Measurements from ENCODE around the gene DNAJC9.

The DNAJC9 gene

DNA sequence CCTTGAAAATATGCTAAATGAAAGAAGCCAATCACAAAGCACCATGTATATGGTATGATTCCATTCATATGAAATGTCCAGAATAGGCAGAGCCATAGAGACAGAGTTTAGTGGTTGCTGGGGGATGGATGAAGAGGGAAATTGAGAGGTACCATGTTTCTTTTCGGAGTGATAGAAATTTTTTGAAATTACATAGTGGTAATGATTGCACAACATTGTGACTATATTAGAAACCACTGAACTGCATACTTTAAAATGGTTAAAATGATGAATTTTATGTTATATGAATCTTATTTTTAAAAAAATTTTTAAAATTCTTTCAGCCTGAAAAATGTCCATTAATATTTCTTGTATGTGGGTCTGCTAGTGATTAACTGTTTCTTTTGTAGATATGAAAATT is 26.1 kb downstream of the DNAJC9 start:
- ATAC-seq (replicated peaks) (no peak), DNase-seq (no peak)
- H3K4me1 Mint-ChIP-seq: peaks cover 0 to 3% of the 10 kb centered on the region in 2 donors
- H3K9me3 Mint-ChIP-seq: peaks cover 0 to 5% of the 10 kb centered on the region in 2 donors
- H3K4me3 Mint-ChIP-seq: no peak overlapping the region
- H3K27me3 Mint-ChIP-seq: no peaks in the 10 kb centered on the region
- H3K27ac Mint-ChIP-seq: no peak overlapping the region
- H3K36me3 Mint-ChIP-seq: peaks cover 27 to 50% of the 10 kb centered on the region in 2 donors

DNA sequence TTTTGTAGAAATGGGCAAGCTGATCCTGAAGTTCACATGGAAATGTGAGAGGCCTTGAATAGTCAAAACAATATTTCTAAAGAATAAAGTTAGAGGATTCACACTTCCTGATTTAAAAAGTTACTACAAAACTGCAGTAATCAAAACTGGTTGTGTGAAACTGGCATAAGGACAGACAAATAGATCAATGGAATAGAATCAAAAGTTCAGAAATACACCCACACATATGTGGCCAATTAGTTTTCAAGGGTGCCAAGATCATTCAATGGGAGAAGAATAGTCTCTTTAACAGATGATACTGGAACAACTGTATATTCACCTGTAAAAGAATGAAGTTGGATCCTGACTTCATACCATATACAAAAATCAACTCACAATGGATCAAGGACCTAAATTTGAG is 27.7 kb downstream of the DNAJC9 start:
- ATAC-seq (replicated peaks): no peak
- DNase-seq: no peak
- Mint-ChIP-seq H3K27ac (no peak overlapping the region), H3K27me3 (no peaks in the 10 kb centered on the region), H3K36me3 (peaks cover 36 to 64% of the 10 kb centered on the region in 2 donors), H3K4me1 (peaks cover 0 to 3% of the 10 kb centered on the region in 2 donors), H3K9me3 (peaks cover 0 to 8% of the 10 kb centered on the region in 2 donors), H3K4me3 (no peak overlapping the region)

DNA sequence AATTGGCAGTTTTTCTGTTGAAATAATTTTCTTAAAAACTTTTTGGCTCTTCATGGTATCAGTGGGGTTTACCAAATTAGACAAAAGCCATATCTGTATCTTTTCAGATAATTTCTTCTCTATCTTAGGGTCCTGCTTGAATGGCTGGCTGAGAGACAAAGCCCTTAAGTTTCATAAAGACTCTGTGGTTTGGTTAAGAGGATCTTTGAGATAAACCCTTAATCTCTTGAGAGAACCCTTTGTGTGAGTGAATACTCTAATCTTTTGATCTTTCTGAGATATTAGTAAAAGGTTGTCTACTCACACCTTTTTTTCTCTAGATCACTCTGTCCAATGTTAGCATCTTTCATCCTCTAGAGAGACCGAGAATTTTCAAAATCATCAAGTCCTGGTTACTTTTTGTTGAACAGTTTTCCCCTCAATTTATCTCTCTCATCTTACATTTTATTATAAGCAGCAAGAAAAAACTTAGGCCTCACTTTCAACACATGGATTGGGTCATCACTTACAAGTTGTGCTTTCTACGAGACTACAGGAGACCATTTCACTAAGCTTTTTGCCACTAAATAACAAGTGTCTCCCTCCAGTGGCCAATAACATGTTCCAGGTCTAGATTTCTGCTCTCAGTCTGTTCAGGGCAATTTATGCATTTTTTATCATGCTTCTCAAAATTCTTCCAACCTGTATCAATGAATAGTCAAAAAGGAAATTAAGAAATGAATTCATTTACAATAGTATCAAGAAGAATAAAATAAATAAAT is 28.4 kb downstream of the DNAJC9 start:
- ATAC-seq (replicated peaks) (no peak), DNase-seq (no peak)
- Mint-ChIP-seq H3K36me3 (peaks cover 41 to 72% of the 10 kb centered on the region in 2 donors), H3K9me3 (peaks cover 0 to 8% of the 10 kb centered on the region in 2 donors), H3K4me1 (peaks cover 0 to 3% of the 10 kb centered on the region in 2 donors), H3K27me3 (no peaks in the 10 kb centered on the region), H3K4me3 (no peak overlapping the region), H3K27ac (no peak overlapping the region)

DNA sequence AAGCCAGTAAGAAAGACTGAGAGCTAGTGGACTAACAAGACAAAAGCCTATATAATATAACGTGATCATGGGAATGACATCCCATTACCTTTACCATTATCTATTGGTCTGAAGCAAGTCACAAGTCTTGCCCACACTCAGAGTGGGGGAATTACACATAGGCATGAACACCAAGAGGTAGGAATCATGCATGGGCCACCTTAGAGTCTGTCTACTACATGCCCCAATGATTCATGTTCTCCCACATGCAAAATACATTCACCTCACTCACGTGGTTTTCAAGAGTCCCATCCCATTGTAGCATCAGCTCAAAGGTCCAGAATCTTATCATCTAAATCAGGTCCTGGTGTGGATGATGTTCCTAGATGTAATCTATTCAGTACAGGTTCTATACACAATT is 29.4 kb downstream of the DNAJC9 start:
- H3K36me3 Mint-ChIP-seq: peaks cover 51 to 80% of the 10 kb centered on the region in 2 donors
- no peaks in the 10 kb centered on the region for H3K27me3 Mint-ChIP-seq
- ATAC-seq (replicated peaks) (no peak), DNase-seq (no peak)
- peaks cover 0 to 3% of the 10 kb centered on the region in 2 donors for H3K4me1 Mint-ChIP-seq
- H3K9me3 Mint-ChIP-seq: peaks cover 0 to 8% of the 10 kb centered on the region in 2 donors
- H3K27ac Mint-ChIP-seq: no peak overlapping the region
- H3K4me3 Mint-ChIP-seq: no peak overlapping the region

DNA sequence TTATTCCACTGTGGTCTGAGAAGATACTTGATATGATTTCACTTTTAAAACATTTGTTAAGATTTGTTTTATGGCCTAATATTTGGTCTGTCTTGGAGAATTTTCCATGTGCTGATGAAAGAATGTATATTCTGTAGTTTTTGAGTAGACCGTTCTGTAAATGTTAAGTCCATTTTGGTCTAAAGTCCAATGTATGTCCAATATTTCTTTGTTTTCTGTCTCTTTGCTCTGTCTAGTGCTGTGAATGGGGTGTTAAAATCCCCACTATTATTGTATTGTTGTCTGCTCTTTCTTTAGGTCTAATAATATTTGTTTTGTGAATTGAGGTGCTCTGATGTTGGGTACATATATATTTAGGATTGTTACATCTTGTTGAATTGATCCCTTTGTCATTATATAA is 31.3 kb downstream of the DNAJC9 start:
- no peak for ATAC-seq (replicated peaks)
- no peak overlapping the region for H3K27ac Mint-ChIP-seq

DNA sequence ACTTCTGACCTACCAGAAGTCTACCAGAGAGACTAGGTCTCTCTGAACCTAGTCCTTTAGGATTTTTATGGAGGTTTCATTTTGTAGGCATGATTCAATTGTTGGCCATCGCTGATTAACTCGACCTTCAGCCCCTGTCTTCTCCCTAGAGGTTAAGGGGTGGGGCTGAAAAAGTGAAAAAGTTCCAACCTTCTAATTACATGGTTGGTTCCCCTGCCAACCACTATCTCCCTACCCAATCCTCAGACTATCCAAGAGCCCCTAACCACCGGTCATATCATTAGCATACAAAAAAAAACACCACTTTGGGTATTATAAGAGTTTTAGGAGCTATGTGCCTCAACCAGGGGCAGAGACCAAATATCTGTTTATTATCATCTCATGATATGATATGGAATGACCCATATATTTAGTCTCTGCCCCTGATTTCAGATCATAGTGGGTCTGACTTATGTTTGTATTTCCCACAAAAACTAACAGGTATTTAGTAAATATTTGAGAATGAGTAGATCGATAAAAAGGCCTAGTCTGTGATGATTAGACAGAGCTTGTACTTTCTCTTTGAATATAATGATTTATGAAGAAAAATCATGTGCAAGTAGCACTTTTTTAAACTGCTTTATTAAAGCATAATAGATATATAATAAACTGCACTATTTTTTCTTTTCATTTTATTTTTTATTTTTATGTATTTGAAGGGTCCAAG is 35.8 kb downstream of the DNAJC9 start:
- Mint-ChIP-seq H3K4me3 (no peak overlapping the region), H3K27ac (no peak overlapping the region), H3K36me3 (peaks cover 41 to 51% of the 10 kb centered on the region in 2 donors), H3K9me3 (peaks cover 0 to 6% of the 10 kb centered on the region in 2 donors), H3K27me3 (no peaks in the 10 kb centered on the region), H3K4me1 (peaks cover 6 to 9% of the 10 kb centered on the region in 2 donors)
- peak; percentile 73 to 81 for ATAC-seq (replicated peaks)
- DNase-seq: peak; percentile 9

More for the DNA sequence above, 31.3 kb downstream of the DNAJC9 start:
- peaks cover 0 to 8% of the 10 kb centered on the region in 2 donors for H3K9me3 Mint-ChIP-seq
- peaks cover 46 to 72% of the 10 kb centered on the region in 2 donors for H3K36me3 Mint-ChIP-seq
- no peak overlapping the region for H3K4me3 Mint-ChIP-seq
- DNase-seq: no peak
- no peaks in the 10 kb centered on the region for H3K27me3 Mint-ChIP-seq
- H3K4me1 Mint-ChIP-seq: peaks cover 4 to 6% of the 10 kb centered on the region in 2 donors

DNA sequence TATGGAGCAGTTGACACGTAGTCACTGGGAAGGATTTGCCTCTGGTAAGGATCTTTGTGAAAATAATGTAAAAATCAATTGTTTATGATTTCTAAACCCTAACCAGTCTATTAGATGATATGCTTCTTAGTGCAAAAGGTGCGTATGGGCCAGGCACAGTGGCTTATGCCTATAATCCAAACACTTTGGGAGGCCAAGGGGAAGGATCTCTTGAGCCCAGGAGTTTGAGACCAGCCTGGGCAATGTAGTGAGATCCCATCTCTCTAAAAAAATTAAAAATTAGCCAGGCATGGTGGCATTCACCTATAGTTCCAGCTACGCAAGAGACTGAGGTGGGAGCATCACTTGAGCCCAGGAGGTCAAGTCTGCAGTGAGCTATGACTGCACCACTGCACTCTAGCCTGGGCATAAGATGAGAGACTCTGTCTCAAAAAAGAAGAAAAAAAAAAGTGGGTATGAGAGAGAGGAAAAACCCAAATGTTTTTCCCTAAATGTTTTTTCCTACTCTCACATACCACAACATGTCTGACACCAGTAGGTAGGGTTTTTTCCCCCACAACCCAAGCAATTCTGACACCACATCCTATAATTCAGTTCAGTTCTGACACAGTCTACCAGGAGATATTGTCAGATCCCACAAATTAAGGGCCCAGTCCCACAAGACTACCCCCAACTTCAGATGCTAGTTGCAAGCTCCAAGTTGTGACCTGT is 36.5 kb downstream of the DNAJC9 start:
- Mint-ChIP-seq H3K9me3 (peaks cover 4 to 7% of the 10 kb centered on the region in 2 donors), H3K27me3 (no peaks in the 10 kb centered on the region), H3K36me3 (peaks cover 40 to 51% of the 10 kb centered on the region in 2 donors), H3K4me1 (peaks cover 6 to 9% of the 10 kb centered on the region in 2 donors), H3K4me3 (no peak overlapping the region), H3K27ac (no peak overlapping the region)
- no peak for DNase-seq
- ATAC-seq (replicated peaks): peak; percentile 57 to 67

DNA sequence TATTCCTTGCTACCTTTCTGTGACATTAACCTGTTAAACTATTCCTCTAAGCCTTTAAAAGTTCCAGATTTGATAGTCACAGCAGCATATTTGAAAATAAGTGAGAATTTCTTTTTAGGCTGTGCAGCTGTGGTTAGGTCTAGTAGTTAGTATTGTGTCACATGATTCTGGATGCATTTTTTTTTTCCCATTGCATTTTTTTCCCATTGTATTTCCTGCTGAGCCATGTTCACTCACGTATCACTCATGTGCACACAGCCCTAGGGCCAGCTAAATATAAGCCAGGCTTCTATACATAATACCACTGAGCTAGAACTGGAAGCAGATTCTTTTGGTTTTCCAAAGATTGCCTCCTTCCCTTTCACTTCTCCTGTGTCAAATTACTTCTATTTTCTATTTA is 37.4 kb downstream of the DNAJC9 start:
- Mint-ChIP-seq H3K27me3 (no peaks in the 10 kb centered on the region), H3K9me3 (peaks cover 4 to 7% of the 10 kb centered on the region in 2 donors), H3K4me1 (peaks cover 6 to 9% of the 10 kb centered on the region in 2 donors), H3K36me3 (peaks cover 44 to 49% of the 10 kb centered on the region in 2 donors), H3K27ac (no peak overlapping the region), H3K4me3 (no peak overlapping the region)
- DNase-seq (no peak), ATAC-seq (replicated peaks) (no peak)

DNA sequence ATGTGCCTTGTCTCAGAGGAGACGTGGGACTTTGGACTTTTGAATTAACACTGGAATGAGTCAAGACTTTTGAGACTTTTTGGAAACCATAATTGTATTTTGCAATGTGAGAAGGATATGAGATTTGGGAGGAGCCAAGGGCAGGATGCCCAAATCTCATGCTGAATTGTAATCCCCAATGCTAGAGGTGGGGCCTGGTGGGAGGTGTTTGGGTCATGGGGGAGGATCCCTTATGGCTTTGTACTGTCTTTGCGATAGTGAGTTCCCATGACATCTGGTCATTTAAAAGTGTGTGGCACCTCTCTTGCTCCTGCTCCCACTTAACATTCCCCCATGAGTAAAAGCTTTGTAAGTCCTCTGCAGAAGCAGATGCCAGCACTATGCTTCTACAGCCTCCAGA is 39.2 kb downstream of the DNAJC9 start:
- Mint-ChIP-seq H3K36me3 (peaks cover 30 to 36% of the 10 kb centered on the region in 2 donors), H3K27me3 (no peaks in the 10 kb centered on the region), H3K4me3 (no peak overlapping the region), H3K4me1 (peaks cover 6 to 9% of the 10 kb centered on the region in 2 donors), H3K9me3 (peaks cover 4 to 7% of the 10 kb centered on the region in 2 donors), H3K27ac (no peak overlapping the region)
- ATAC-seq (replicated peaks): no peak
- DNase-seq: no peak

DNA sequence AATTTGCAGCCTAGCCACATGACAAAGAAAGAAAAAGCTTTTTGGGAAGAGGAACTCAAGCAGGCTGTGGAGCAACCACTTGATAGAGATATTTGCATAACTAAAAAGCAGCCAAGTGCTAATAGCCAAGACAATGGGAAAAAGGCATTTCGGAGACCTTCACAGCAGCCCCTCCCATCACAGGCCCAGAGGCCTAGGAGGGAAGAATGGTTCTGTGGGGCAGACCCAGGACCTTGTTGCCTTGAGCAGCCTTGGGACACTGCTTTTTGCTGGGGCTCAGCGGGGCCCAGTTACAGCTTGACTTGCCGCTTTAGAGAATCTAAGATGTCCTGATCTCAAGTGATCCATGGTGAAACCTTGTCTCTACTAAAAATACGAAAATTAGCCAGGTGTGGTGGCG is 40.7 kb downstream of the DNAJC9 start:
- peaks cover 4 to 7% of the 10 kb centered on the region in 2 donors for H3K9me3 Mint-ChIP-seq
- no peaks in the 10 kb centered on the region for H3K27me3 Mint-ChIP-seq
- H3K27ac Mint-ChIP-seq: no peak overlapping the region
- H3K36me3 Mint-ChIP-seq: peaks cover 30 to 35% of the 10 kb centered on the region in 2 donors
- H3K4me1 Mint-ChIP-seq: peaks cover 6 to 9% of the 10 kb centered on the region in 2 donors
- DNase-seq (no peak), ATAC-seq (replicated peaks) (no peak)
- no peak overlapping the region for H3K4me3 Mint-ChIP-seq

DNA sequence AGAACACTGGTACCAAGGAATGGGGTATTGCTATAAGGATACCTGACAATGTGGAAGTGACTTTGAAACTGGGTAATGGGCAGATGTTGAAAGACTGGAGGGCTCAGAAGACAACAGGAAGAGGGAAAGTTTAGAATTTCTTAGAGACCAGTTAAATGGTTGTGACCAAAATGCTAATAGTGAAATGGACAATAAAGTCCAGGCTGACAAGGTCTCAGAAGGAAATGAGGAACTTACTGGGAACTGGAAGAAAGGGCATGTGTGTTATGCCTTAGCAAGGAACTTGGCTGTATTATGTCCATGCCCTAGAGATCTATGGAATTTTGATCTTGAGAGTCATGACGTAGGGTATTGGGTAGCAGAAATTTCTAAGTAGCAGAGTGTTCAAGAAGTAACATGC is 41.2 kb downstream of the DNAJC9 start:
- Mint-ChIP-seq H3K36me3 (peaks cover 29 to 32% of the 10 kb centered on the region in 2 donors), H3K27me3 (no peaks in the 10 kb centered on the region), H3K9me3 (peaks cover 4 to 7% of the 10 kb centered on the region in 2 donors), H3K27ac (no peak overlapping the region), H3K4me3 (no peak overlapping the region), H3K4me1 (peaks cover 3 to 4% of the 10 kb centered on the region in 2 donors)
- ATAC-seq (replicated peaks) (no peak), DNase-seq (no peak)

DNA sequence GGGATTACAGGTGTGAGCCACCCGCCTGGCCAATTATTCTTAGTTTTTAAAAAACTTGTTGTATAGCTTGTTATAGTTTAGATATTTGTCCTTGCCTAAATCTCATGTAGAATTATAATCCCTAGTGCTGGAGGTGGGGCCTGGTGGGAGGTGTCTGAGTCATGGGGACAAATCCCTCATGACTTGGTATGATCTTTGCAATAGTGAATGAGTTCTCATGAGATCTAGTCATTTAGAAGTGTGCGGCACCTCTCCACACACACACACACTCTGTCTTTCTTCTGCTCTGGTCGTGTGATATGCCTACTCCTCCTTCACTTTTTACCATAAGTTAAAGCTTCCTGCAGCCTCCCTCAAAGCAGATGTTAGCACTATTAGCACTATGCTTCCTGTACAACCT is 42.0 kb downstream of the DNAJC9 start:
- ATAC-seq (replicated peaks): no peak
- no peak for DNase-seq
- Mint-ChIP-seq H3K4me1 (no peaks in the 10 kb centered on the region), H3K27me3 (no peaks in the 10 kb centered on the region), H3K9me3 (peaks cover 4 to 7% of the 10 kb centered on the region in 2 donors), H3K4me3 (no peak overlapping the region), H3K36me3 (peaks cover 28 to 37% of the 10 kb centered on the region in 2 donors), H3K27ac (no peak overlapping the region)

Measured in stimulated activated naive B cell treated with anti-CD40 and anti-IgM and Interleukin-4, amounts not matched to agents 10 μg/mL and 1 μg/mL and 100 μg/mL, for 72 hours (primary cell).